HepG2 (cell line): ENCODE results near the gene TEX29. TPM values are rescaled to one million over a fixed set of nuclear protein-coding genes. Genes with fewer than 3 reads are reported as not detected.

Experiments used
- ATAC-seq: fragments of 200-7000 bp; cut with Tn5 transposase; 3 replicates; pipeline ENCODE4 v1.9.1; 2020; ENCODE audit warnings: mild to moderate bottlenecking, moderate library complexity
- BruUV-seq: library from RNA; stranded (reverse); fragments of 400-500 nt; replicated peaks from 2 replicates; lab custom pipeline; 2021; lab: Mats Ljungman, UMichigan
- CTCF ChIA-PET: fragments of 300-600 bp; formaldehyde crosslinking; extraction: SDS; loops from one replicate; lab custom pipeline; 2021; ENCODE audit warnings: low total read pairs, inconsistent platforms, low intra/inter-chr PET ratio; lab: Yijun Ruan, JAX
- POLR2A ChIA-PET: fragments of 350-600 bp; sonication (Branson Sonifier 250); formaldehyde crosslinking; loops from one replicate; lab custom pipeline; 2020; ENCODE audit warnings: antibody characterized with exemption, inconsistent platforms; lab: Yijun Ruan, JAX
- DNase-seq: peaks from one replicate; pipeline ENCODE4 v3.0.0-alpha.2; 2015; ENCODE audit warnings: low spot score
- FAIRE-seq: peaks from 3 replicates; lab custom pipeline; 2011; peaks lifted over from hg19 to GRCh38; lab: Jason Lieb, UNC
- H2AFZ ChIP-seq: one replicate; pipeline ENCODE4 v1.6.1; 2011; ENCODE audit warnings: low read length, inconsistent platforms
- H3K27ac ChIP-seq: fragments of 300-600 bp; 3 replicates; pipeline ENCODE4 v1.8.0; 2011; ENCODE audit warnings: mixed run types, mild to moderate bottlenecking, mixed read lengths, low read length, inconsistent platforms; ENCODE audit not compliant: insufficient read depth; ENCODE audit errors: extremely low read length
- H3K27me3 ChIP-seq, 2 experiments: fragments of 200-600 bp in 1 of 2; 2 replicates in 1 of 2; 3 replicates in 1 of 2; pipeline versions ENCODE4 v1.6.0 to v1.8.0; 2011; ENCODE audit warnings: low read length in 2 of 2, mild to moderate bottlenecking in 2 of 2, moderate library complexity in 2 of 2, inconsistent platforms in 1 of 2; ENCODE audit not compliant: insufficient read depth in 2 of 2, control insufficient read depth in 1 of 2
- H3K36me3 ChIP-seq, 2 experiments: fragments of 200-600 bp in 1 of 2; replicated peaks in 1 of 2; 2 replicates in 1 of 2; 3 replicates in 1 of 2; pipeline versions ENCODE4 v1.5.1 to v1.8.0; 2011; ENCODE audit warnings: low read length in 2 of 2, inconsistent platforms in 1 of 2; ENCODE audit not compliant: insufficient read depth in 2 of 2, control insufficient read depth in 1 of 2
- H3K4me1 ChIP-seq: 2 replicates; pipeline ENCODE4 v1.5.1; 2012; ENCODE audit warnings: low read length, inconsistent platforms; ENCODE audit not compliant: insufficient read depth
- H3K4me2 ChIP-seq: 2 replicates; pipeline ENCODE4 v1.6.0; 2011; ENCODE audit warnings: low read depth, low read length, inconsistent platforms
- H3K4me3 ChIP-seq, 3 experiments: fragments of 200-600 bp in 1 of 3; sonication (generic), shearing (Covaris generic) in 1 of 3; replicated peaks in 1 of 3; 2 replicates each; pipeline ENCODE4 v1.5.1; 2011 to 2016; ENCODE audit warnings: low read length in 3 of 3, inconsistent platforms in 2 of 3, low read depth in 2 of 3, mild to moderate bottlenecking in 2 of 3, control low read depth in 1 of 3, mixed read lengths in 1 of 3; ENCODE audit not compliant: insufficient read depth in 1 of 3
- H3K79me2 ChIP-seq: one replicate; pipeline ENCODE4 v1.6.1; 2011; ENCODE audit warnings: low read length, inconsistent platforms; ENCODE audit not compliant: insufficient read depth
- H3K9ac ChIP-seq: 2 replicates; pipeline ENCODE4 v1.6.0; 2011; ENCODE audit warnings: mild to moderate bottlenecking, low read depth, low read length, inconsistent platforms; ENCODE audit not compliant: insufficient read depth
- H3K9me3 ChIP-seq: 2 replicates; pipeline ENCODE4 v1.5.1; 2012; ENCODE audit warnings: mild to moderate bottlenecking, low read length
- H4K20me1 ChIP-seq: 2 replicates; pipeline ENCODE4 v1.6.0; 2011; ENCODE audit warnings: inconsistent platforms, mild to moderate bottlenecking, low read length, moderate library complexity; ENCODE audit not compliant: insufficient read depth
- CEBPG ChIP-seq: IDR thresholded peaks from 2 replicates; pipeline ENCODE4 v1.6.1; 2016
- DRAP1 ChIP-seq: IDR thresholded peaks from 2 replicates; pipeline ENCODE4 v1.6.1; 2016; ENCODE audit warnings: missing genetic modification reagents, missing compliant biosample characterization
- HDAC2 ChIP-seq: sonication (generic); formaldehyde crosslinking; IDR thresholded peaks from 2 replicates; pipeline ENCODE4 v1.4.0; 2020; ENCODE audit warnings: missing genetic modification reagents
- HDAC6 ChIP-seq: fragments of 200-600 bp; sonication (generic); IDR thresholded peaks from 2 replicates; pipeline ENCODE4 v1.7.0; 2017; ENCODE audit warnings: mild to moderate bottlenecking, antibody characterized with exemption, low read length, low read depth
- HIVEP1 ChIP-seq: sonication (generic); formaldehyde crosslinking; IDR thresholded peaks from 2 replicates; pipeline ENCODE4 v1.4.0; 2020; ENCODE audit warnings: mild to moderate bottlenecking, missing genetic modification reagents
- PLSCR1 ChIP-seq: sonication (generic); formaldehyde crosslinking; IDR thresholded peaks from 2 replicates; pipeline ENCODE4 v1.5.0; 2020; ENCODE audit warnings: missing genetic modification reagents, mild to moderate bottlenecking, borderline replicate concordance
- PTBP1 ChIP-seq: fragments of 200-400 bp; formaldehyde crosslinking; IDR thresholded peaks from 2 replicates; pipeline ENCODE4 v1.6.1; 2018; ENCODE audit warnings: low read length, low read depth; ENCODE audit not compliant: poor library complexity, severe bottlenecking
- STAT6 ChIP-seq: sonication (generic); formaldehyde crosslinking; IDR thresholded peaks from 2 replicates; pipeline ENCODE4 v1.4.0; 2020; ENCODE audit warnings: missing genetic modification reagents, mild to moderate bottlenecking, borderline replicate concordance
- THAP11 ChIP-seq: IDR thresholded peaks from 2 replicates; pipeline ENCODE4 v1.6.1; 2016; ENCODE audit warnings: missing biosample characterization, missing genetic modification reagents
- TMF1 ChIP-seq: sonication (generic); formaldehyde crosslinking; IDR thresholded peaks from 2 replicates; pipeline ENCODE4 v1.8.1; 2022; ENCODE audit warnings: low read depth, missing genetic modification reagents
- ZNF124 ChIP-seq: sonication (generic); formaldehyde crosslinking; IDR thresholded peaks from 2 replicates; pipeline ENCODE4 v1.4.0; 2020; ENCODE audit warnings: missing genetic modification reagents
- ZNF275 ChIP-seq: sonication (generic); formaldehyde crosslinking; IDR thresholded peaks from 2 replicates; pipeline ENCODE4 v1.8.0; 2022; ENCODE audit warnings: missing genetic modification reagents, mild to moderate bottlenecking, inconsistent platforms, borderline replicate concordance
- ZNF567 ChIP-seq: sonication (generic); formaldehyde crosslinking; IDR thresholded peaks from 2 replicates; pipeline ENCODE4 v1.8.1; 2023; ENCODE audit warnings: mild to moderate bottlenecking, missing genetic modification reagents, borderline replicate concordance
- ZNF724P ChIP-seq: sonication (generic); formaldehyde crosslinking; IDR thresholded peaks from 2 replicates; pipeline ENCODE4 v1.8.0; 2022; ENCODE audit warnings: missing genetic modification reagents, borderline replicate concordance
- ZNF788 ChIP-seq: sonication (generic); formaldehyde crosslinking; IDR thresholded peaks from 2 replicates; pipeline ENCODE4 v1.5.0; 2020; ENCODE audit warnings: mild to moderate bottlenecking, missing genetic modification reagents, borderline replicate concordance
- WGBS: methylation state at CpG from one replicate; pipeline ENCODE4 v1.1.6; 2017; ENCODE audit warnings: low lambda C conversion rate; 5-methylcytosine and 5-hydroxymethylcytosine counted together
- in situ Hi-C: cut with HindIII; loops from 2 replicates; pipeline ENCODE4 v1.10.0; 2017; ENCODE audit warnings: low pct_unique_long_range_greater_than_20kb; ENCODE audit not compliant: extremely low pct_ligation_motif_present
- intact Hi-C: fragments of 100-400 bp; cut with micrococcal nuclease; formaldehyde crosslinking; loops from one replicate; pipeline ENCODE4 v1.10.0; 2022; ENCODE audit not compliant: unreplicated experiment
- polyA plus RNA-seq, 8 experiments: library from polyadenylated mRNA; depleted of rRNA in 3 of 8; stranded (reverse) in 7 of 8; unstranded in 1 of 8; fragments of >200 nt; fragmentation: Illumina TruSeq in 4 of 8; extraction: Trizol in 4 of 8; gene quantifications; 2 replicates each; pipeline versions ENCODE4 v1.2.1 to v1.2.3, GENCODE V29; 2011 to 2016; ENCODE audit warnings: low read depth in 4 of 8, missing spikeins in 1 of 8, mixed read lengths in 1 of 8; ENCODE audit not compliant: insufficient read depth in 1 of 8
- total RNA-seq, 5 experiments: library from RNA; depleted of rRNA; stranded (reverse); fragments of >200 nt; fragmentation: Illumina TruSeq; extraction: Trizol; gene quantifications; 2 replicates each; pipeline ENCODE4 v1.2.3, GENCODE V29; 2016; ENCODE audit warnings: low read depth in 1 of 5

Gene TEX29
- total and polyA plus RNA-seq, 2 of the 13 experiments (the other 11 are each of a cell fraction or from before 2014, with no cell fraction given) = 0.12 to 0.22 TPM

- Histone ChIP-seq H2AFZ (no peak overlapping the region), H3K27ac (no peak overlapping the region), H3K79me2 (no peaks in the 10 kb centered on the region), H3K36me3 (no peaks in the 10 kb centered on the region), H3K4me1 (no peaks in the 10 kb centered on the region), H3K27me3 (no peaks in the 10 kb centered on the region; a peak in 1 of 5 replicates), H3K4me3 (no peak overlapping the region), H4K20me1 (no peaks in the 10 kb centered on the region), H3K9me3 (no peaks in the 10 kb centered on the region), H3K4me2 (no peak overlapping the region), H3K9ac (no peak overlapping the region)
- DNase-seq (no peak), FAIRE-seq (no peak), ATAC-seq (no peak)
- no TSS peak for BruUV-seq
- ChIA-PET POLR2A (no interaction called here), CTCF (no interaction called here)
- TF ChIP-seq THAP11 (CRISPR knock-in tag) (no peak), ZNF275 (CRISPR knock-in tag) (no peak), HDAC6 (no peak), ZNF788 (CRISPR knock-in tag) (no peak), STAT6 (CRISPR knock-in tag) (no peak), HDAC2 (CRISPR knock-in tag) (no peak), ZNF567 (no peak), TMF1 (no peak), PTBP1 (no peak), DRAP1 (CRISPR knock-in tag) (no peak), CEBPG (CRISPR knock-in tag) (no peak), ZNF124 (CRISPR knock-in tag) (no peak), PLSCR1 (CRISPR knock-in tag) (no peak), ZNF724P (CRISPR knock-in tag) (no peak), HIVEP1 (no peak)
- intact Hi-C loops = no loop called here
- WGBS = 74% methylated on average over 5 of the region's 11 CpGs
- in situ Hi-C loops = no loop called here
Observed at GRCh38 chr13:111345682-111346081, 25.2 kb downstream of the TEX29 start.
